Activated CD4-positive, alpha-beta T cell treated with anti-CD3 and anti-CD28 coated beads for 24 hours (primary cell): ENCODE data around the gene ZBTB16.

Source experiments
- DNase-seq, 2 donors: peaks; one replicate each; pipeline ENCODE4 v3.0.0-alpha.2; 2020; ENCODE audit warnings: low read depth in 2 of 2

ZBTB16 gene

GRCh38 chr11:114208377-114208776 lies 148.9 kb downstream of the ZBTB16 start:
- no peak for DNase-seq

DNA sequence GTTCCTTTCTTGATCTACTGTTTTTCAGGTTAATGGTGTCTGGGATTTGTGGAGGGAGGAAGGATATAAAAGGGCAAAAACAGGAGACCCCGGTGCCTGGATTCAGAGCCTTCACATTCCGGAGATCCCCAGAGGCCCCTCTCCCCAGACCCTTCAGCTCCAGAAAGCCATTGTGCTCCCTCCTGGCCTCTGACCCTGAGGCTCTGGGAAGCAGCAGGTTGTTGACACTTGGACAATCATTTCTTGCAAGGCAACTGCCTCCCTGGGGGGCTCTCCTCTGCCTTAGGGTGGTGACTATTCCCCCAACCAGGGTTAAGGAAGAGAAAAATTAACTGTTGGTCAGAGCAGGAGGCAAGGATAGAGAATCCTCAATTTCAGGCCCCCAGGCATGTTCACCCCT lies 149.8 kb downstream of the ZBTB16 start:
- no peak for DNase-seq

DNA sequence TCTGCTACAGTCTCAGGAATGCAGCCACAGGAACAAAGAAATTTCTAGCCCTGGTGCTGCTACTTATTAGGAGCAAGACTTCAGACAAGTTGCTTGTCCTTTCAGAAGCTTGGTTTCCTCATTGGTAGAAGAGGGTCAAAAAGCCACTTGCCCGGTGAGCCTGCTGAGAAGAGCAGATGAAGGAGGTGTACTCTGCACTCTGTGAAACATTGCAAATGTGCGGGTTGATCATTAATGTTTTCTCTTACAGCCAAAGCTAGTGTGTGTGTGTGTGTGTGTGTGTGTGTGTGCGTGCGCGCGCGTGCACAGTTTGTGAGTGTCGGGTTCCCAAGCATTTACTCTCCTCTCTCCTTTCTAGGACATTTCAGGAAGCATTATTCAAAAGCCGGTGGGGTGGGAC lies 150.4 kb downstream of the ZBTB16 start:
- DNase-seq: no peak

DNA sequence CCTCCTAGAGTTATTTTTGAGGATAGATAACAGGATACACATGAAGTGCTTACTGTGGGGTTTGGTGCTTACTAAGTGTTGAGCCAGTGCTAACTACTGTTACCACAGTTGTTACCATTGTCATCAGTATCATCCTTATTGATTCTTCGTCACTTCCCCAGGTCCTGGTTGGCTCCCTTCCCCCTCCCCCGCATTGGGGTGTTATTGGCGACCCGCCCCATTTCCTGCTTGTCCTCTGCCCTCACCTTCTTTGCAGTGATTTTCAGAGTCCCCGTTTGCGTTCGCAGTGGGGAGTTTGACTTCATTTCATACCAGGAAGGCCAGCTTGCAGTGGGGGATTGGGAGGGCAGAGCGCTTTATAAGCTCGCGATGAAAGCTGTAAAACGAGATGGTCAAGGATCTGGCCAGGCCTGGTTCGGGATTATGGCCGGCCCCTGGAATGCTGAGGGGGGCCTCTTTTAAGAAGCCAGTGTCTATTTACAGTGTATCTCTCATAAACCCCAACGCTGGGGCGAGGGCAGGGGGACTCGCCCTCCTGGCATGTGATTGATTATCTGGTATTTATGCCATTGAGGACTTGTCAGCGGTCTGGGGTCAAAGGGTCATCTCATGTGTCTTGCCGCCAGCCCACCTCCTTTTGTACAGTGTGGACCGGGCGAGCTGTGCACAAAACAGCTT lies 152.1 kb downstream of the ZBTB16 start:
- no peak for DNase-seq

DNA sequence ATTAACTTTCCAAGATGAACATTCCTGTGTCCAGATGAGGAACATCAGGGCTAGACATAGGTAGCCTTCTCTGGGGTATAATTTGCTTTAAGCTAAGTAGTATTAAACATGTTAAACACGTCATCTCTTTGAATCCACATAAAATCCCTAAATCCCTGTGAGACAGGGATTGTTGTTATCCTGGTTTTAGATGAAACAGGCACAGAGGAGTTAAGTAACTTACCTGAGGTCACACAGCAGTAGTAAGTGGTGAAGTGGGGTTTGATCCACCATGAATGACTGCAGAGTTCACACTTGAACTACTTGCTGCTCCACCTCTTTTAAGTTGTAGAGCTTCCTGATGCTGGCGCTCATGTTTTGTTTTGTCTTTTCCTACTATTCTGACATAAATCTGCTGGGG lies 154.1 kb downstream of the ZBTB16 start:
- no peak for DNase-seq

GRCh38 chr11:114215428-114215827 lies 155.9 kb downstream of the ZBTB16 start:
- no peak for DNase-seq

GRCh38 chr11:114215871-114216795 lies 156.6 kb downstream of the ZBTB16 start:
- no peak for DNase-seq

GRCh38 chr11:114216796-114217180 lies 157.3 kb downstream of the ZBTB16 start:
- DNase-seq: no peak

- DNase-seq: no peak
These were observed 159.0 kb downstream of the ZBTB16 start for GRCh38 chr11:114218508-114218907.

DNA sequence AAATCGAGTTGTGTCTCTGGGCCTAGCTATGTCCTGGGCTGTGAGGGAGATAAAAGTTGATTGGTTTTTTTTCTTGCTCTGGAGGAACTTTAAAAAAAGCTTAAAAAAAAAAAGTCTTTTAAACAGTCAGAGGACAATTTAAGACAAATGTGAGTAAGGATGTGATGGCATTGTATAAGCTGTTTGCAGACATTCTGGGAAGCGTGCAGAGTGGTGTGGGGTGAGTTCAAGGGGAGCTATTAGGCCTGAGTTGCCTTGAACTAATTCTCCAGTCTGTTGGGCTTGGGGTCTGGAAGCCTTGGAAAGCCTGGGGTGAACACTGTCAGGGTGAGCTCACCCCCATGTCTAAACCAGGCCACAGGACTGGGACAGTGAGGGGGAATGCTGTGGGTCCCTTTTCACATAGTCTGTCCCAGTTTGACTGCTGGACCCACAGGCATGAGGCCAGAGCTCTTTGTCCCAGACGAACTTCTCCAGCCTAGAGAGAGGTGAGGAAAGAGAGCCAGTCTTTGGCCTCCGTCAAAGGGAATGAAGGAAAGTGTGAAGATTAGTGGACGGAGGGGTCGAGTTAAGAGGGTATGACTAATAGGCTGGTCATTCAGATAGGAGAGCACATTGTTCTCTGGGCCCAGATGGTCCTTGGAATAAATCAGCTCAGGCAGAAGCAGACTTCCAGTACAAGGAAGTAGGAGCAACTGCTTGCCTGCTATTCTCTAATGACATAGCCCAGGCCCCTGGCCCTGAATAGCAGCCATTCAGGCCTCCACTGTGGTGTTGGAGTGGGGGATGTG lies 160.2 kb downstream of the ZBTB16 start:
- DNase-seq: no peak

DNA sequence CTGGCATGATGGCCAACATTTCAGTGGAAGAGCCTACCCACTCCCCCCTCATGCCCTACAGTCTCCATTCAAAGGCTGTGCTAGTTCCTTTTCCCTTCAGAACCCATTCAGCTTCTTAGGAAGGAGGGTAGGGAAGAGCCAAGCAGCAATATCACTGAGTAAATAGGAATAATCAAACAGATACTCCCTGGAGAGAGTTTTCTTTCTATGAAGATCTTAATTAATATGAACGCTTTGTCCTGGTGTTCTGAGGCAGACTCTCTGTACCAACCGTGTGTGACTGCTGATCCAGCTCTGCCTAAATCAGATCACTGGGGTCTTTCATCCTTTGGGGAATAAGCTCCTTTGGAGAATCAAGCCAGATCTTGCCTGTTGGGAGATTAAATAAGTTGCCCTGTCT lies 161.5 kb downstream of the ZBTB16 start:
- no peak for DNase-seq

DNA sequence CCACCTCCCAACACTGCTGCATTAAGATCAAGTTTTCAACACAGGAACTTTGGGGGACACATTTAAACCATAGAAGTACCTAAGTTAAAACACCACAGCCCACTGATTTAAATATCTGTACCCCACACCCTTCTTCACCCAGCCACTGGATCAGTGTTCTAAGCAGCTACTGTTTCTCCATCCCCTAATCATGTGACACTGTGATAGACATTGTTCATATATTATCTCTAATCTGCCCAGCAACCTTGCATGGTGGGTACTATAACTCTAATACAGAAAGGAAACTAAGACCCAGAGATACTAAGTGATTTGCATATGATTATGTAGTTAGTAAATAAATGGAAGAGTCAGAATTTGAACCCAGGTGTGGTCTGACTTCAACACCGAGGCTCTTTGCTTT lies 166.2 kb downstream of the ZBTB16 start:
- DNase-seq: no peak

GRCh38 chr11:114226356-114226755 lies 166.8 kb downstream of the ZBTB16 start:
- no peak for DNase-seq

DNA sequence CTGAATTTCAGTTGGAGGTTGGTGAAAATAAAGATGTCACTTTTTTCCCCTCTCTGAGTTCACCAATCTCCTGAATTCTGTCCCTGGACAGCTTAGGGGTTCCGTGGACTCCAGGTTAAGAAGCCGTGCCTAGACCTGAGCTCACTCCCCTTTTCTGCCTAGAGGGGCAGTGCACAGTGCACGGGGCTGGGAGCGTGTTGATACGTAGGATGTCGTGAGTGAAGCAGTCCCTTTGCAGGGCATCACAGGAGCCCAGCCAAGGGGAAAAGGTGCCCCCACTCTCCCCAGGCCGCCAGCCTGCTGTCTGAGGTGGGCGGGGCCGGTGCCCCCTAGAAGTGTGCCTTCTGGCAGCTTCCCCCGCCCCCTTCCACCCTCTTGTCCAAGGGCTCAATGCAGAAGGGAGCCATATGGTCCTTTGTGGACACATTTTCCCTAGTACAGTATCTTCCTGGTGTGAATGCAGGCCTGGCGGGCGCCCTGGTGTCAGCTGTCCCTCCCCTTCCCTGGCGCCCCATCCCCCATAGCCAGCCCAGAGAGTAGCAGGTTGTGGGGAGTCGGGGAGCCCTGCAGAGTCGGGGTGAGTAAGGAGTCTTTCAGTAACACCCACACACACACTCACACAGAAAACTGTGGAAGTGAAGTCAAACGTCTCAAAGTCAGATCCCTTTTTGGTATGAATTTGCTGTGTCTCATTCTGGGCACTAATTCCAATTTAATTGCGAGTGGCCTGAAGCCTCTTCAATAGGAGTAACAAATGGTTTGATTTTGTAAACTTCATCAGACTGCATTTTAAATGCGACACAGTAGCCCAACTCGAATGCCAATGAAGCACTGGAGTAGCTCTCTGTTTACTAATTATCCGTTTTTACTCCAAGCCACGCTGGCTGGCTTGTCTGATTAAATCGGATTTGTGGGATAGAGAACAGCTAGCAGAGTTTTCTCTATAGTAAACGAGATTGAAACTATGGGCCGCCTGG lies 169.2 kb downstream of the ZBTB16 start:
- no peak for DNase-seq

DNA sequence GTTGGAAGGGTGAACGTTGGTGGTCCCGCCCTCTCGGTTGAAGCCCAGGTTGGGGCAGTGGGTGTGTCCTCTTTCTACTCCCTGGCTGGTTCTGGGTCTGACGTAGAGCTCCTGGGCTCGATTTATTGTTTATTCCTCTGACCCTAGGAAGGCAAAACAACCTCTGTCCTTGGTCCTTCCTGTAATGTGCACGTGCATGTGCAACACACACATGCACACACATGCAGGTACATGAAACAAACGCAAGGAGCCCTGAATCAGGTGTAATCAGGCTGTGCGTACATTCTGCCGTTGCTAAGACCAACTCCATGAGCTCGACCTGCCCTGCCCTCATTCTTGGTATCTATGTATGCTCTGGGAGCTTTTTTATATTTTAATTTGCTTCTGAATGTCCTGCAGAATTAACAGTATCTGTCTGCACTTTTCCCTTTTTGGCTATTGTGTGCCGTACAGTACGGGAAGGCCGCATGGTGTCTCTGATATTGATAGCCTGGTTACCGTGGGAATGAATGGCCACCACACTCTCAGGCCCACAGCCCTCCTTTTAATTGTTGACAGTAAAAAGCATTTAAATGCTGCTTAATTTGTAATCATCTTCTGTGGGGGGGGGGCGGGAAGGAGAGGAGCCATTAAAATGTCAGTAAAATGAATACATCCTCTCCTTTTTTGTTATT lies 170.7 kb downstream of the ZBTB16 start:
- no peak for DNase-seq

GRCh38 chr11:114232400-114233059 lies 173.0 kb downstream of the ZBTB16 start:
- no peak for DNase-seq

GRCh38 chr11:114233755-114234154 lies 174.2 kb downstream of the ZBTB16 start:
- no peak for DNase-seq

- no peak for DNase-seq
These were observed 177.3 kb downstream of the ZBTB16 start for GRCh38 chr11:114236829-114237228.

DNA sequence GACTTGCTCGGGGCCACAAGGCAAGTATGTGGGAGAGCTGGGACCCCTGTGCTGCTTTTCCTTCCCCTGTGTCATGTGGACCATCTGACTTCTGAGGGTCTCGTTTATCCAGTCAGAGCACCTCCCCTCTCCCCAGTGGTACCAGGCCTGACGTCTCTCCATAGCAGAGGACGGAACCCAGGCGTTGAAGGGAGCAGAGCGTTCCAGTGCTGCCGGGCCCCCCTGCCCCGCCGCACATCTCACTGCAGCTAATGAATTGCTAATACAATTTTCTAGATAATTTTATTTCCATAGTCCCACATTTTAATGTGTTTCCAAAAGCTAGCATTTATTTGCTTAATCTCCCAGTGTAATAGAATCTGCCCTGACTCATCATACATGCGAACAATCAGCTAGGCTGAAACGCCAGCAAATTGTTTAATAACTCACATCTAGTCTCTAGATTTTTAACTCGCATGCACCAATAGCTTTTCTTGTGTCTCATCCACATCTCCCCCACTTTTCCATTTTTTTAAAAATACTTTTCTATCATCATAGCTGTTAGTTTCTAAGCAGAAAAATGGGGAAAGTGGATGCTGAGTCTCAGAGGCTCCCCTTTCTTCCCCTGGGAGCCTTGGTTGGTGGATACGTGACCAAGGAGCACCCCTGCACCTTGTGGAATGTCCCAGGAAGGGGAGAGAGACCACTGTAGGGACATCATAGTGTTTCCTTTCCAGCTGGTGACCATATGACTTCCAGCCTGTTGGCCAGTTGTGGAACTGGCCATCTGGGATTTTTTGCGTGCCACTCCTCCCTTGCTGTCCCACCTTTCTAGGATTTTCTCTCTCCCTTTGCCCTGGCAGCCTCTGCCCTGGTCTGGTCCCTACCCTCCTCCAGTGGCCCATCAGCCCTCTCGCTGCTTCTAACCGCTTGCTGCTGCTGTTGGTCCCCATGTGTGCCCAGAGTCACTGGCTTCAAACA lies 178.1 kb downstream of the ZBTB16 start:
- no peak for DNase-seq
